ENCODE measurements around the gene ADRA1B.

Gene ADRA1B

DNA sequence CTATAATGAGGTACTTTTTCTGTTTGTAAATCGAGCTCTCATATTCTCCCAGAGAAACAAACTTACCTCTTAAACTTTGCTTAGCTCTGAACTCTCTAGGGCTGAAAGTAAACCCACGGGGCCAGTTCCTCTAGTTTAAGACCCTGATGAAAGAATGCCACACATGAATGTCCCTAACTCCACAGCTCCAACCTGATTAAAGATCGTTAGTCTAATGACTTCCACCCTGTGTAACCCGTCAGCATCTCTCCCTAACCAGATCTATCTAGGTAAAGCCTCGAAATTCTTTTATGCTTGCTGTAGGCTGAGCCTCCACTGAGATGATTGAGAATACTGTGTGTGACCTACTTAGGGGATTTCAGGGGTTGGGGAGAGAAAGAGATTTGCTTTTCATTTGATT is 27.0 kb downstream of the ADRA1B start:
- no peak for TF ChIP-seq CTCF (IDR thresholded peaks at IDR 0.05; ENCODE audit: low read depth, low read length)
- DNase-seq (ENCODE audit: extremely low read depth, low read depth) = no peak

- no peak for DNase-seq (ENCODE audit: extremely low read depth, low read depth)
- TF ChIP-seq CTCF (IDR thresholded peaks at IDR 0.05; ENCODE audit: low read depth, low read length) = no peak
These were observed 27.8 kb downstream of the ADRA1B start for GRCh38 chr5:159944056-159944600.

DNA sequence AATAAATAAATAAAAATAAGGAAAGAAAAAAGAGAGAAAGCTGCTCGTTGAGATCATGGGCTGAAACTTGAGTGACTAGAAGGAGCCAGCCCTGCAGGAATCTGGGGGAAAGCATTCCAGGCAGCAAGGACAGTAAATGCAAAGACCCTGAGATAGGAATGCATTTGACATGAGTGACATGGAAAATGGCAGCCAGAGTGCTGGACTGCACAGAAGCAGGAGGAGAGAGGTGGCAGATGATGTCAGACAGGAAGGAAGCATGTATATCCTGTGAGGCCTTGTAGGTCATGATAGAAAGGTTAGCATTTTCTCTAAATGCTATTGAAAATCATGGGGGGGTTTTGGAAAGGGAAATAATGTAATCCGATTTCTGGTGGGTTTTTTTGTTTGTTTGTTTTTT is 29.1 kb downstream of the ADRA1B start:
- TF ChIP-seq CTCF (IDR thresholded peaks at IDR 0.05; ENCODE audit: low read depth, low read length) = no peak
- DNase-seq (ENCODE audit: extremely low read depth, low read depth) = no peak

- TF ChIP-seq CTCF (IDR thresholded peaks at IDR 0.05; ENCODE audit: low read depth, low read length) = no peak
- peak; percentile 75 for DNase-seq (ENCODE audit: extremely low read depth, low read depth)
These were observed 31.6 kb downstream of the ADRA1B start for GRCh38 chr5:159947708-159948358.

DNA sequence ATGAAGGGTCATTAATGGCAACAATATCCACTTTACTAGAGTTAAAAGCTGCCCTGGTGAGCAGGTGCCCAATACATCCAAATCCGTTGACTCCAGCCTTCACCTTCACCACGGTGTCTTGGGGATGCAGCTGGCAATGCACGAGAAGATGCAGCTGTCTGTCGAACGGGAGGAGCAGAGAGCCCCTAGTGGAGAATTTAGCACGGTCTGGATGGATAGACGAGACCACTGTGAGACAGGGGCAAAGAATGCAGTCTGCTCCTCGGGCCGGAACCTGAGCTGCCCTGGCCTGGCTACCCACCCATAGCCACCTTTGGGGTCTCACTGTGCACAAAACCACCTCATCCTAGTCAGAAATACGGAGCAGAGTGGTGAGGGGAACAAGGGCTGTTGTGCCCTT is 35.1 kb downstream of the ADRA1B start:
- peak; percentile 9 for TF ChIP-seq CTCF (IDR thresholded peaks at IDR 0.05; ENCODE audit: low read depth, low read length)
- no peak for DNase-seq (ENCODE audit: extremely low read depth, low read depth)

- TF ChIP-seq CTCF (IDR thresholded peaks at IDR 0.05; ENCODE audit: low read depth, low read length) = no peak
- DNase-seq (ENCODE audit: extremely low read depth, low read depth) = no peak
These were observed 35.6 kb downstream of the ADRA1B start for GRCh38 chr5:159951834-159952233.

GRCh38 chr5:159953609-159954008 is 37.3 kb downstream of the ADRA1B start:
- DNase-seq (ENCODE audit: extremely low read depth, low read depth) = no peak
- TF ChIP-seq CTCF (IDR thresholded peaks at IDR 0.05; ENCODE audit: low read depth, low read length) = no peak

Measured in AG09319 (cell line).